ENCODE data around the gene SPRED2. TPM values are rescaled to one million over a fixed set of nuclear protein-coding genes. Genes with fewer than 3 reads are reported as not detected.
A peak's percentile ranks its signal among the peaks of the same experiment; 100 is the strongest.

The SPRED2 gene
- total RNA-seq, 2 donors from 2014 or later, result 3.1 to 4.3 TPM

GRCh38 chr2:65386344-65386743, 46.1 kb downstream of the SPRED2 start:
- Mint-ChIP-seq H3K4me3 (no peak overlapping the region), H3K9me3 (no peaks in the 10 kb centered on the region), H3K27me3 (ENCODE audit: low read depth) (peaks cover 33% of the 10 kb centered on the region), H3K4me1 (ENCODE audit: low read depth) (peaks cover 41% of the 10 kb centered on the region), H3K36me3 (ENCODE audit: insufficient read depth in 2 of 2) (no peaks in the 10 kb centered on the region), H3K27ac (no peak overlapping the region)
- DNase-seq (no peak), ATAC-seq (replicated peaks in 1 of 2) (no peak)

GRCh38 chr2:65383541-65384488, 48.6 kb downstream of the SPRED2 start:
- no peaks in the 10 kb centered on the region for H3K36me3 Mint-ChIP-seq (ENCODE audit: insufficient read depth in 2 of 2)
- no peak overlapping the region for H3K4me3 Mint-ChIP-seq
- H3K9me3 Mint-ChIP-seq, result no peaks in the 10 kb centered on the region
- H3K27ac Mint-ChIP-seq, result no peak overlapping the region
- H3K27me3 Mint-ChIP-seq (ENCODE audit: low read depth), result peaks cover 44% of the 10 kb centered on the region
- peaks cover 27% of the 10 kb centered on the region for H3K4me1 Mint-ChIP-seq (ENCODE audit: low read depth)
- ATAC-seq (replicated peaks in 1 of 2), result no peak
- DNase-seq, result no peak

- Mint-ChIP-seq H3K9me3 (no peaks in the 10 kb centered on the region), H3K4me1 (ENCODE audit: low read depth) (peaks cover 29% of the 10 kb centered on the region), H3K27ac (peak overlapping the region; percentile 6), H3K4me3 (peak overlapping the region; percentile 51 to 56), H3K27me3 (ENCODE audit: low read depth) (peaks cover 45% of the 10 kb centered on the region), H3K36me3 (ENCODE audit: insufficient read depth in 2 of 2) (no peaks in the 10 kb centered on the region)
- ATAC-seq (replicated peaks in 1 of 2), result peak; percentile 90 to 95
- DNase-seq, result peak; percentile 93 to 95
These were observed 49.5 kb downstream of the SPRED2 start for GRCh38 chr2:65382776-65383357.

GRCh38 chr2:65382323-65382722, 50.1 kb downstream of the SPRED2 start:
- DNase-seq (no peak), ATAC-seq (replicated peaks in 1 of 2) (no peak)
- H3K4me1 Mint-ChIP-seq (ENCODE audit: low read depth), result peaks cover 34% of the 10 kb centered on the region
- H3K36me3 Mint-ChIP-seq (ENCODE audit: insufficient read depth in 2 of 2), result no peaks in the 10 kb centered on the region
- H3K4me3 Mint-ChIP-seq, result peak overlapping the region; percentile 51 to 56
- H3K27me3 Mint-ChIP-seq (ENCODE audit: low read depth), result peaks cover 45% of the 10 kb centered on the region
- no peak overlapping the region for H3K27ac Mint-ChIP-seq
- no peaks in the 10 kb centered on the region for H3K9me3 Mint-ChIP-seq

GRCh38 chr2:65381607-65382051, 50.8 kb downstream of the SPRED2 start:
- no peak for DNase-seq
- H3K4me3 Mint-ChIP-seq, result peak overlapping the region in 1 of 2 donors; percentile 43
- peaks cover 51% of the 10 kb centered on the region for H3K27me3 Mint-ChIP-seq (ENCODE audit: low read depth)
- no peaks in the 10 kb centered on the region for H3K36me3 Mint-ChIP-seq (ENCODE audit: insufficient read depth in 2 of 2)
- no peak for ATAC-seq (replicated peaks in 1 of 2)
- no peaks in the 10 kb centered on the region for H3K9me3 Mint-ChIP-seq
- H3K4me1 Mint-ChIP-seq (ENCODE audit: low read depth), result peaks cover 35% of the 10 kb centered on the region
- no peak overlapping the region for H3K27ac Mint-ChIP-seq

GRCh38 chr2:65380255-65380654, 52.1 kb downstream of the SPRED2 start:
- peaks cover 52% of the 10 kb centered on the region for H3K27me3 Mint-ChIP-seq (ENCODE audit: low read depth)
- DNase-seq (no peak), ATAC-seq (replicated peaks in 1 of 2) (no peak)
- no peak overlapping the region for H3K4me3 Mint-ChIP-seq
- peaks cover 35% of the 10 kb centered on the region for H3K4me1 Mint-ChIP-seq (ENCODE audit: low read depth)
- H3K36me3 Mint-ChIP-seq (ENCODE audit: insufficient read depth in 2 of 2), result no peaks in the 10 kb centered on the region
- H3K27ac Mint-ChIP-seq, result no peak overlapping the region
- H3K9me3 Mint-ChIP-seq, result no peaks in the 10 kb centered on the region

GRCh38 chr2:65379721-65380171, 52.7 kb downstream of the SPRED2 start:
- Mint-ChIP-seq H3K9me3 (no peaks in the 10 kb centered on the region), H3K4me3 (no peak overlapping the region), H3K36me3 (ENCODE audit: insufficient read depth in 2 of 2) (no peaks in the 10 kb centered on the region), H3K27me3 (ENCODE audit: low read depth) (peaks cover 50% of the 10 kb centered on the region), H3K27ac (no peak overlapping the region), H3K4me1 (ENCODE audit: low read depth) (peaks cover 35% of the 10 kb centered on the region)
- ATAC-seq (replicated peaks in 1 of 2) (no peak), DNase-seq (no peak)

GRCh38 chr2:65379223-65379622, 53.2 kb downstream of the SPRED2 start:
- H3K27ac Mint-ChIP-seq, result no peak overlapping the region
- ATAC-seq (replicated peaks in 1 of 2), result no peak
- no peak overlapping the region for H3K4me3 Mint-ChIP-seq
- peaks cover 35% of the 10 kb centered on the region for H3K4me1 Mint-ChIP-seq (ENCODE audit: low read depth)
- H3K27me3 Mint-ChIP-seq (ENCODE audit: low read depth), result peaks cover 44% of the 10 kb centered on the region
- no peaks in the 10 kb centered on the region for H3K36me3 Mint-ChIP-seq (ENCODE audit: insufficient read depth in 2 of 2)
- no peak for DNase-seq
- no peaks in the 10 kb centered on the region for H3K9me3 Mint-ChIP-seq

GRCh38 chr2:65378290-65378689, 54.1 kb downstream of the SPRED2 start:
- Mint-ChIP-seq H3K9me3 (no peaks in the 10 kb centered on the region), H3K36me3 (ENCODE audit: insufficient read depth in 2 of 2) (no peaks in the 10 kb centered on the region), H3K27ac (no peak overlapping the region), H3K4me1 (ENCODE audit: low read depth) (peaks cover 32% of the 10 kb centered on the region), H3K4me3 (no peak overlapping the region), H3K27me3 (ENCODE audit: low read depth) (peaks cover 50% of the 10 kb centered on the region)
- no peak for DNase-seq
- ATAC-seq (replicated peaks in 1 of 2), result no peak

GRCh38 chr2:65377556-65378192, 54.7 kb downstream of the SPRED2 start:
- Mint-ChIP-seq H3K27me3 (ENCODE audit: low read depth) (peaks cover 50% of the 10 kb centered on the region), H3K9me3 (no peaks in the 10 kb centered on the region), H3K4me3 (no peak overlapping the region), H3K36me3 (ENCODE audit: insufficient read depth in 2 of 2) (no peaks in the 10 kb centered on the region), H3K4me1 (ENCODE audit: low read depth) (peaks cover 26% of the 10 kb centered on the region), H3K27ac (no peak overlapping the region)
- peak in 1 of 2 donors; percentile 69 for ATAC-seq (replicated peaks in 1 of 2)
- no peak for DNase-seq

GRCh38 chr2:65375723-65376122, 56.7 kb downstream of the SPRED2 start:
- H3K36me3 Mint-ChIP-seq (ENCODE audit: insufficient read depth in 2 of 2), result no peaks in the 10 kb centered on the region
- ATAC-seq (replicated peaks in 1 of 2), result no peak
- no peaks in the 10 kb centered on the region for H3K9me3 Mint-ChIP-seq
- H3K4me3 Mint-ChIP-seq, result no peak overlapping the region
- H3K27ac Mint-ChIP-seq, result no peak overlapping the region
- DNase-seq, result no peak
- H3K4me1 Mint-ChIP-seq (ENCODE audit: low read depth), result peaks cover 8% of the 10 kb centered on the region
- peaks cover 55% of the 10 kb centered on the region for H3K27me3 Mint-ChIP-seq (ENCODE audit: low read depth)

- H3K9me3 Mint-ChIP-seq, result no peaks in the 10 kb centered on the region
- ATAC-seq (replicated peaks in 1 of 2), result no peak
- peaks cover 57% of the 10 kb centered on the region for H3K27me3 Mint-ChIP-seq (ENCODE audit: low read depth)
- no peak overlapping the region for H3K4me3 Mint-ChIP-seq
- no peak overlapping the region for H3K27ac Mint-ChIP-seq
- H3K4me1 Mint-ChIP-seq (ENCODE audit: low read depth), result peaks cover 8% of the 10 kb centered on the region
- no peak for DNase-seq
- no peaks in the 10 kb centered on the region for H3K36me3 Mint-ChIP-seq (ENCODE audit: insufficient read depth in 2 of 2)
These were observed 57.4 kb downstream of the SPRED2 start for GRCh38 chr2:65374999-65375398.

GRCh38 chr2:65374575-65374974, 57.8 kb downstream of the SPRED2 start:
- no peaks in the 10 kb centered on the region for H3K9me3 Mint-ChIP-seq
- H3K4me3 Mint-ChIP-seq, result no peak overlapping the region
- H3K27ac Mint-ChIP-seq, result no peak overlapping the region
- H3K4me1 Mint-ChIP-seq (ENCODE audit: low read depth), result peaks cover 8% of the 10 kb centered on the region
- no peak for ATAC-seq (replicated peaks in 1 of 2)
- H3K36me3 Mint-ChIP-seq (ENCODE audit: insufficient read depth in 2 of 2), result no peaks in the 10 kb centered on the region
- no peak for DNase-seq
- peaks cover 52% of the 10 kb centered on the region for H3K27me3 Mint-ChIP-seq (ENCODE audit: low read depth)
